Measurements from ENCODE around the gene ARID3A. TPM values are rescaled to one million over a fixed set of nuclear protein-coding genes. Genes with fewer than 3 reads are reported as not detected.

The ARID3A gene
- total RNA-seq, 4 donors from 2014 or later, result 1.3 to 22.0 (median 3.8) TPM

DNA sequence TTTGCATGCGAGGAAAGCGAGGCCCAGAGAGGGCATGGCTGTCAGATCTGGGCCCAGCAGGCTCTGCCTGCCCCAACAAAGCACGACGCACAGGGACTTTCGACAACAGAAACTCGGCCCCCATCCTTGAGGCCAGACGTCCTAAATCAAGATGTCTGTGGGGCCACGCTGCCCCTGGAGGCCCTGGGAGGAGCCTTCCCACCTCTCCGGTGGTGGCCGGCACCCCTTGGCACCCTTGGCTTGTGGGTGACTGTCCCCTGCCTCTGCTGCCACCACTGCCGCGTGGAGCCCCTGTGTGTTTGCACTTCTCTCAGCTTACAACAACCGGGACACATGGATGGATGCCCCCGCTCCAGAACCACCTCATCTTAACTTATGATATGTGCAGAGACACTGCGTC lies 62.7 kb downstream of the ARID3A start:
- H3K9me3 ChIP-seq, result no peaks in the 10 kb centered on the region
- peaks cover 5 to 6% of the 10 kb centered on the region in 2 donors for H3K4me1 ChIP-seq
- H3K27me3 ChIP-seq, result no peaks in the 10 kb centered on the region
- intact Hi-C loops (cut with DNase I; ENCODE audit: low total_unique reads), result loop anchor here (10.0 kb wide), 1 partner anchor 124 kb away; no protein-coding TSS in a partner anchor
- no peak overlapping the region for H3K27ac ChIP-seq
- TF ChIP-seq, protein P1, sequence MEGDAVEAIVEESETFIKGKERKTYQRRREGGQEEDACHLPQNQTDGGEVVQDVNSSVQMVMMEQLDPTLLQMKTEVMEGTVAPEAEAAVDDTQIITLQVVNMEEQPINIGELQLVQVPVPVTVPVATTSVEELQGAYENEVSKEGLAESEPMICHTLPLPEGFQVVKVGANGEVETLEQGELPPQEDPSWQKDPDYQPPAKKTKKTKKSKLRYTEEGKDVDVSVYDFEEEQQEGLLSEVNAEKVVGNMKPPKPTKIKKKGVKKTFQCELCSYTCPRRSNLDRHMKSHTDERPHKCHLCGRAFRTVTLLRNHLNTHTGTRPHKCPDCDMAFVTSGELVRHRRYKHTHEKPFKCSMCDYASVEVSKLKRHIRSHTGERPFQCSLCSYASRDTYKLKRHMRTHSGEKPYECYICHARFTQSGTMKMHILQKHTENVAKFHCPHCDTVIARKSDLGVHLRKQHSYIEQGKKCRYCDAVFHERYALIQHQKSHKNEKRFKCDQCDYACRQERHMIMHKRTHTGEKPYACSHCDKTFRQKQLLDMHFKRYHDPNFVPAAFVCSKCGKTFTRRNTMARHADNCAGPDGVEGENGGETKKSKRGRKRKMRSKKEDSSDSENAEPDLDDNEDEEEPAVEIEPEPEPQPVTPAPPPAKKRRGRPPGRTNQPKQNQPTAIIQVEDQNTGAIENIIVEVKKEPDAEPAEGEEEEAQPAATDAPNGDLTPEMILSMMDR (IDR thresholded peaks at IDR 0.05), result no peak
- no peak for TF ChIP-seq POLR2A (IDR thresholded peaks at IDR 0.05)
- no peaks in the 10 kb centered on the region for H3K36me3 ChIP-seq
- no peak overlapping the region for H3K4me3 ChIP-seq
- no peak for DNase-seq

- H3K4me1 ChIP-seq, result peaks cover 5 to 6% of the 10 kb centered on the region in 2 donors
- H3K9me3 ChIP-seq, result no peaks in the 10 kb centered on the region
- no peaks in the 10 kb centered on the region for H3K27me3 ChIP-seq
- intact Hi-C loops (cut with DNase I; ENCODE audit: low total_unique reads), result loop anchor here (10.0 kb wide), 1 partner anchor 125 kb away; no protein-coding TSS in a partner anchor
- TF ChIP-seq, protein P1 (IDR thresholded peaks at IDR 0.05), result no peak
- TF ChIP-seq POLR2A (IDR thresholded peaks at IDR 0.05), result no peak
- no peak for DNase-seq
- no peaks in the 10 kb centered on the region for H3K36me3 ChIP-seq
- H3K4me3 ChIP-seq, result no peak overlapping the region
- no peak overlapping the region for H3K27ac ChIP-seq
Observed at GRCh38 chr19:989381-990081, 63.7 kb downstream of the ARID3A start.

DNA sequence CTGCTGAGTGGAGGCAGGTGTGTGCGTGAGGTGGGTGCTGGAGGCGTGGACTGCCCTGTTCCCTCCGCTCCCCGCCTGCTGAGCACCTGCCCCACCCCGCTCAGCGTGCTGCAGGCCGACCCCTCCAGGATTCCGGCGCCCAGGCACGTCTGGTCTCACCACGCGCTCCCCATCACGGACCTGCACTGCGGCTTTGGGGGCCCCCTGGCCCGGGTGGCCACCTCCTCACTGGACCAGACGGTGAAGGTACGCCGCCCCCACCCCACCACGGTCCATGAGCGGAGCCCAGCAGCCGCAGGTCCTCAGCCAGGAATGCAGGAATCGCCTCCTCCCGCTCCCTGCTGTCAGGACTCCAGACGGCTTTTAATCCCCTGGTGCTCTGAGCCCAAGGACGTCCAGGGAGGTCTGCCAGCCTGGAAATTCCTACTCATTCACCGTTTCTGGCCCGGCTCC lies 64.3 kb downstream of the ARID3A start:
- TF ChIP-seq, protein P1 (IDR thresholded peaks at IDR 0.05), result no peak
- TF ChIP-seq POLR2A (IDR thresholded peaks at IDR 0.05), result no peak
- H3K4me3 ChIP-seq, result no peak overlapping the region
- intact Hi-C loops (cut with DNase I; ENCODE audit: low total_unique reads), result no loop called here
- no peaks in the 10 kb centered on the region for H3K9me3 ChIP-seq
- peaks cover 0 to 2% of the 10 kb centered on the region in 2 donors for H3K4me1 ChIP-seq
- H3K27me3 ChIP-seq, result no peaks in the 10 kb centered on the region
- no peak overlapping the region for H3K27ac ChIP-seq
- DNase-seq, result no peak
- no peaks in the 10 kb centered on the region for H3K36me3 ChIP-seq

DNA sequence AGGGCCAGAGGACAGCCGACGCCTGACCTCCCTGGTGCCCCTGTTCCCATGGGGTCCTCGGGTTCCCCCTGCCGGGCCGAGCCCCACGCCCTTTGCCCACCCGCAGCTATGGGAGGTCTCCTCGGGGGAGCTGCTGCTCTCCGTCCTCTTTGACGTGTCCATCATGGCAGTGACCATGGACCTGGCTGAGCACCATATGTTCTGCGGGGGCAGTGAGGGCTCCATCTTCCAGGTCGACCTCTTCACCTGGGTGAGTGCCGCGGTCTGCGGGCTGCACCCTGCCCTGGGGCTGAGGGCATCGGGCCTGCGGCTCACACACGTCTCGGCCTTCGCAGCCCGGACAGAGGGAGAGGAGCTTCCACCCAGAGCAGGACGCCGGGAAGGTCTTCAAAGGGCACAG lies 64.9 kb downstream of the ARID3A start:
- Histone ChIP-seq H3K4me1 (no peaks in the 10 kb centered on the region), H3K9me3 (no peaks in the 10 kb centered on the region), H3K4me3 (no peak overlapping the region), H3K27me3 (peaks cover 0 to 2% of the 10 kb centered on the region in 2 donors), H3K36me3 (no peaks in the 10 kb centered on the region), H3K27ac (no peak overlapping the region)
- TF ChIP-seq, protein P1 (IDR thresholded peaks at IDR 0.05), result no peak
- no peak for TF ChIP-seq POLR2A (IDR thresholded peaks at IDR 0.05)
- intact Hi-C loops (cut with DNase I; ENCODE audit: low total_unique reads), result no loop called here
- DNase-seq, result no peak

- Histone ChIP-seq H3K9me3 (no peaks in the 10 kb centered on the region), H3K27ac (no peak overlapping the region), H3K36me3 (no peaks in the 10 kb centered on the region), H3K4me3 (no peak overlapping the region), H3K27me3 (peaks cover 0 to 8% of the 10 kb centered on the region in 2 donors), H3K4me1 (no peaks in the 10 kb centered on the region)
- intact Hi-C loops (cut with DNase I; ENCODE audit: low total_unique reads), result no loop called here
- DNase-seq, result peak in 1 of 2 donors; percentile 23
- no peak for TF ChIP-seq POLR2A (IDR thresholded peaks at IDR 0.05)
- TF ChIP-seq, protein P1 (IDR thresholded peaks at IDR 0.05), result no peak
Observed at GRCh38 chr19:991174-991931, 65.5 kb downstream of the ARID3A start.

Measured in uterus (tissue), 4 donors.